Body of pancreas (tissue), 4 donors: ENCODE results near the gene BMPR2.

Experiments used
- POLR2A ChIP-seq, 3 donors: fragments of 450-650 bp; IDR thresholded peaks; one replicate each; pipeline ENCODE4 v1.6.1; 2016; ENCODE audit warnings: antibody characterized with exemption in 3 of 3, mild to moderate bottlenecking in 2 of 3
- TF ChIP-seq, protein P1 (sequence below), 7 experiments: fragments of 450-650 bp in 4 of 7; fragments of 200-600 bp in 3 of 7; sonication (generic) in 3 of 7; IDR thresholded peaks; one replicate each; pipeline ENCODE4 v1.5.1; 2016 to 2019; ENCODE audit warnings: antibody characterized with exemption in 7 of 7

- TF ChIP-seq, protein P1, sequence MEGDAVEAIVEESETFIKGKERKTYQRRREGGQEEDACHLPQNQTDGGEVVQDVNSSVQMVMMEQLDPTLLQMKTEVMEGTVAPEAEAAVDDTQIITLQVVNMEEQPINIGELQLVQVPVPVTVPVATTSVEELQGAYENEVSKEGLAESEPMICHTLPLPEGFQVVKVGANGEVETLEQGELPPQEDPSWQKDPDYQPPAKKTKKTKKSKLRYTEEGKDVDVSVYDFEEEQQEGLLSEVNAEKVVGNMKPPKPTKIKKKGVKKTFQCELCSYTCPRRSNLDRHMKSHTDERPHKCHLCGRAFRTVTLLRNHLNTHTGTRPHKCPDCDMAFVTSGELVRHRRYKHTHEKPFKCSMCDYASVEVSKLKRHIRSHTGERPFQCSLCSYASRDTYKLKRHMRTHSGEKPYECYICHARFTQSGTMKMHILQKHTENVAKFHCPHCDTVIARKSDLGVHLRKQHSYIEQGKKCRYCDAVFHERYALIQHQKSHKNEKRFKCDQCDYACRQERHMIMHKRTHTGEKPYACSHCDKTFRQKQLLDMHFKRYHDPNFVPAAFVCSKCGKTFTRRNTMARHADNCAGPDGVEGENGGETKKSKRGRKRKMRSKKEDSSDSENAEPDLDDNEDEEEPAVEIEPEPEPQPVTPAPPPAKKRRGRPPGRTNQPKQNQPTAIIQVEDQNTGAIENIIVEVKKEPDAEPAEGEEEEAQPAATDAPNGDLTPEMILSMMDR (IDR thresholded peaks at IDR 0.05): no peak
- no peak for TF ChIP-seq POLR2A (IDR thresholded peaks at IDR 0.05)
Observed at GRCh38 chr2:202564226-202564625, 188.1 kb downstream of the BMPR2 start.
